GM12892 (cell line): ENCODE results near the gene XYLT1.

Source experiments
- POLR2A ChIP-seq: IDR thresholded peaks from 2 replicates; pipeline ENCODE4 v1.6.1; 2011; ENCODE audit warnings: low read depth, low read length, control low read depth
- POLR2AphosphoS5 ChIP-seq: IDR thresholded peaks from 2 replicates; pipeline ENCODE4 v1.6.1; 2011; ENCODE audit warnings: low read depth, low read length, control low read depth

- TF ChIP-seq POLR2A (no peak), POLR2AphosphoS5 (no peak)
Measured at GRCh38 chr16:17313793-17314547, 156.8 kb downstream of the XYLT1 start.
